ES-I3 (cell line): Measurements from ENCODE around the gene INPP4B.
"Not testable (repeated sequence)": the region's sequence is repeated elsewhere in the genome, so short reads cannot be mapped to it uniquely, and the experiment has no call there.

Experiments
- H3K36me3 ChIP-seq: 2 replicates; pipeline ENCODE4 v1.6.1; 2013; ENCODE audit warnings: mild to moderate bottlenecking, low read length, control low read depth, moderate library complexity; ENCODE audit not compliant: insufficient read depth
- H3K4me1 ChIP-seq: 2 replicates; pipeline ENCODE4 v1.6.1; 2013; ENCODE audit warnings: mild to moderate bottlenecking, control low read depth, low read length; ENCODE audit not compliant: insufficient read depth
- H3K9ac ChIP-seq: 2 replicates; pipeline ENCODE4 v1.6.1; 2013; ENCODE audit warnings: low read depth, mild to moderate bottlenecking, low read length, moderate library complexity
- H3K9me3 ChIP-seq: 2 replicates; pipeline ENCODE4 v1.6.1; 2013; ENCODE audit warnings: mild to moderate bottlenecking, low read length, moderate library complexity; ENCODE audit not compliant: control insufficient read depth, insufficient read depth

Gene INPP4B

DNA sequence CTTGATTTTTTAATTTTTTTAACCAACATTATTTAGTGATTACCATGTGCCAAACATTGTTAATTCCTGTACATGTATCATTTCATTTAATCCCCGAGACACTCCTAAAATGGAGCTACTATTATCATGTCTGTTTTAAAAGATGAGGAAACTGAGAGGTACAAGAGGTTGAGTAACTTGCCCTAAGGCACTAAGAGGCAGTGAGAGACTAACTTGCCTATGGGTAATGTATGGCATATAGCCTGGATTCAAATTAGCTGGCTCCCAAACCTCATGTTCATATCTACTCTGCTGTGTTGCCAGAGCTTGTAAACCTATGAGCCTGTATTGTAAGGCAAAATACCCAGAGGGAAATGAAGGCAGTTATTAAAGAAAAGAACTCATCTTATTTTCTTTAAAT lies 766.1 kb downstream of the INPP4B start:
- H3K4me1 ChIP-seq: no peaks in the 10 kb centered on the region
- no peaks in the 10 kb centered on the region for H3K9me3 ChIP-seq
- H3K36me3 ChIP-seq: no peaks in the 10 kb centered on the region
- H3K9ac ChIP-seq: no peak overlapping the region

DNA sequence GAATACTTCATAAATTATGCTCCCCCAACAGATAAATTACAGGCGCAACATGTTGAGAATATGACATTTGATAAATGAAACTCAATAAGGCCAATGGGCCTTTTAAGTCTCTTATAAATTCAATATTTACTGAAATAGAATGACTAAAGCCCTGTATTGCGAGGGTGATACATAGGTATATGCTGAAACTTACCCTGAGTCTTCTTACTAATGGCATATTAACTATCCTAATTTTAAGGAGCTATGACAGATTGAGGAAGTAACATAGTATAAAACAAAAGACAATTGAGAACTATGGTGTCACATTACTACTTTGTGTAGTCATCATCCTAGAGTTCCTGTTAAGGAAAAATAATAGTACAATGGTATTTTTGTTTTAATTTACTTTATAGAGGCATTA lies 769.1 kb downstream of the INPP4B start:
- Histone ChIP-seq H3K9me3 (no peaks in the 10 kb centered on the region), H3K9ac (no peak overlapping the region), H3K36me3 (no peaks in the 10 kb centered on the region), H3K4me1 (no peaks in the 10 kb centered on the region)

DNA sequence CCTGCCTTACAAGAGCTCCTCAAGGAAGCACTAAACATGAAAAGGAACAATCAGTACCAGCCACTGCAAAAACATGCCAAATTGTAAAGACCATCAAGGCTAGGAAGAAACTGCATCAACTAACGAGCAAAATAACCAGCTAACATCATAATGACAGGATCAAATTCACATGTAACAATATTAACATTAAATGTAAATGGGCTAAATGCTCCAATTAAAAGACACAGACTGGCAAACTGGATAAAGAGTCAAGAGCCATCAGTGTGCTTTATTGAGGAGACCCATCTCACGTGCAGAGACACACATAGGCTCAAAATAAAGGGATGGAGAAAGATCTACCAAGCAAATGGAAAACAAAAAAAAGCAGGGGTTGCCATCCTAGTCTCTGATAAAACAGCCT lies 777.8 kb downstream of the INPP4B start:
- not testable (repeated sequence) for H3K9me3 ChIP-seq, H3K4me1 ChIP-seq, H3K36me3 ChIP-seq, H3K9ac ChIP-seq

DNA sequence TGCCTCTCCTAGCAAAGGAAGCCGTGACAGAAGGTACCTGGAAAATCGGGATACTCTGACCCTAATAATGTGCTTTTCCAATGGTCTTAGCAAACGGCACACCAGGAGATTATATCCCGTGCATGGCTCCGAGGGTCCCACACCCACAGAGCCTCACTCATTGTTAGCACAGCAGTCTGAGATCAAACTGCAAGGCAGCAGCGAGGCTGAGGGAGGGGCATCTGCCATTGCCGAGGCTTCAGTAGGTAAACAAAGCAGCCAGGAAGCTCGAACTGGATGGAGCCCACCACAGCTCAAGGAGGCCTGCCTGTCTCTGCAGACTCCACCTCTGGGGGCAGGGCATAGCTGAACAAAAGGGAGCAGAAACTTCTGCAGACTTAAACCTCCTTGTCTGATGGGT lies 779.5 kb downstream of the INPP4B start:
- H3K9me3 ChIP-seq, H3K9ac ChIP-seq, H3K36me3 ChIP-seq, H3K4me1 ChIP-seq: not testable (repeated sequence)

DNA sequence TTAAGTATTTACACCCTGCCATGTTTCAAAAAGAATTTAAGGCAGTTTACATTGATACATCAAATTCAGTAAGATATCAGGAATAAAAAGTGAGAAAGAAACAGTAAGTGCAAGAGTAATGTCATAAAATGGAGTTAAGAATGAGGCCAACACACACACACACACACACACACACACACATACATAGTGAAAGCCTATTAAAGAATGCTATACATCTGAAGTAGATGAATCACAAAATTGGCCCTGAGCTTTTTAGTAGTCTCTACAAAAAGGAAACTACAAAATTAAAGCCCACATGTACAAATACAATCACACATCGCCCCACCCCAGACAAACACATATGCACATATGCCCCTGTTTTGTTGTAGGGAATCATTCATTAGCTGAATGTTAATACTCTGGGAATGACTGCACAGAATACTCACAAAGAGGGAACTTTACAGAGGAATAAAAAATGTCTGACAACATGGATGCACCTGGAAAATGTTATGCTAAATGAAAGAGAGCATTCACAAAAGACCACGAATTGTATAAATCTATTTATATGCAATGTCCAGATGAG lies 780.9 kb downstream of the INPP4B start:
- H3K4me1 ChIP-seq: no peaks in the 10 kb centered on the region
- H3K36me3 ChIP-seq: no peaks in the 10 kb centered on the region
- no peaks in the 10 kb centered on the region for H3K9me3 ChIP-seq
- no peak overlapping the region for H3K9ac ChIP-seq

DNA sequence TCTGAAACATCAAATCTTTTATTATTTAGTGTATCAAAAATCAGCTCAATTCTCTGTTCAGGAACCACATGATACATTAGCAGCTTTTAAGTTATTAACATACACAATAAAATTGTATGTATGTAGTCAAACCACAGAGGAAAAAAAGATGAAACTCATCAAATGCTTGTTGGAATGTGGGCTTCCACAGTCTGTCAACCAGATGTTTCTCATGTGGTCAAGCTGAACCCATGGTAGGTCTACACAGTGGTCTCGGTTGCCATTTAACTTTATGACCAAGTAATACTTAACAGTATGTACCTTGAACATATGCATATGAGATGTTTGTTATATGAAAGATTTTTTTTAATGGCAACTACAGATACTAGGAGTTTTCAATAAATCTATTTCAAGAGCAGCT lies 781.9 kb downstream of the INPP4B start:
- Histone ChIP-seq H3K9ac (no peak overlapping the region), H3K9me3 (no peaks in the 10 kb centered on the region), H3K4me1 (no peaks in the 10 kb centered on the region), H3K36me3 (no peaks in the 10 kb centered on the region)

DNA sequence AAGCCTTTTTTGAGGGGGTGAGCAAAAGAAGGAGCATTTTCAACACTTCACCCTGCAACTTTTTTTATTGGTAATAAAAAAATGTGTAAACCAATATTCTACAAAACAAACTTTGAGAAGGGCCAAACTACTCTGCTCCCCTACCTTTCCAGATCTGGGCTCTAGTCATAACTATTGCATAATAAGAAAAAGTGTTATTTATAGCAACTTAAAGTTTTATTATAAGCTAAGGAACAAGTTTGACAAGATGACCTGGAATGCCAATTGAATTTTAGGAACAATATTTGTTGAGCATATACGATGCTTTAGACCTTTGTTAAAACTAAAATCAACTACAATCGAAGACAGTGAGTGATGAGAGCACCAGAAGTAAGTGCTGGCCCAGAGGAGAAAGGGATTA lies 800.1 kb downstream of the INPP4B start:
- H3K9ac ChIP-seq: no peak overlapping the region
- no peaks in the 10 kb centered on the region for H3K36me3 ChIP-seq
- no peaks in the 10 kb centered on the region for H3K9me3 ChIP-seq
- H3K4me1 ChIP-seq: peaks cover 11% of the 10 kb centered on the region

DNA sequence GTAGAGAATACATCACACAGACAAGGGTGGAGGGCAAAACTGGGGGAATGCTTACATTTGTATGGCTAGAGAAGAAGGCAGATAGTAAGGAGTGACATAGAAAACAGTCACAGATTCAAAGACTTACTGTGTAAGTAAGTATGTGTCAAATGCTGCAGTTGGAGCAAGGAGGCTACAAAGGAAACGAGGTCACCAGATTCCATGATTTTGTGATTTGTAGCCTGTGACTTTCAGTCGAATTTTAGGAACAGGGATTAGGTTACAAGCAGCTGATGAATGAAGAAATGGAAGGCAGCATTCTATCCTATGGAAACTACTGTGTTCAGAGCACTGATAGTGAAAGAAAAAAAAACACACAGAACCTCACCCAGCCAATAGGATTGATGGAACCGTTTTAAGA lies 801.8 kb downstream of the INPP4B start:
- Histone ChIP-seq H3K4me1 (peaks cover 11% of the 10 kb centered on the region), H3K9me3 (no peaks in the 10 kb centered on the region), H3K36me3 (no peaks in the 10 kb centered on the region), H3K9ac (no peak overlapping the region)

DNA sequence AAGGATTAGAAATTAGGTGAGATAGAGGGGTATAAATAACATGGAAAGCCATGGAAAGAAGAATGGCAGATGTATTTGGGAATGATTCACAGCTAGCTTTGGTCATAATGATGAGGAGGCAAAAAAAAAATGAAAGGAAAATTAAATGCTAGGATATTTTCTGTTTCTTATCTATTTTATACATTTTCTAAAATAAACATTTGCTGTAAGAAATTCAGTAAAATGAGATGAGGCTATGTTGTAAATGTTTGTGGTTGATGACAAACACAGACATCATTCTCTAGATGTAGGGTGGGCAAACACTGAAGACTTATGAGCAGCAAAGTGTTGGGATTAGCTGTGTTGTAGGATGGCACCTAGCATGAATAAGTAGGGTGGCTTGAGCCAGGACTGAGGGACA lies 802.6 kb downstream of the INPP4B start:
- no peaks in the 10 kb centered on the region for H3K9me3 ChIP-seq
- no peaks in the 10 kb centered on the region for H3K36me3 ChIP-seq
- H3K9ac ChIP-seq: no peak overlapping the region
- peaks cover 11% of the 10 kb centered on the region for H3K4me1 ChIP-seq

DNA sequence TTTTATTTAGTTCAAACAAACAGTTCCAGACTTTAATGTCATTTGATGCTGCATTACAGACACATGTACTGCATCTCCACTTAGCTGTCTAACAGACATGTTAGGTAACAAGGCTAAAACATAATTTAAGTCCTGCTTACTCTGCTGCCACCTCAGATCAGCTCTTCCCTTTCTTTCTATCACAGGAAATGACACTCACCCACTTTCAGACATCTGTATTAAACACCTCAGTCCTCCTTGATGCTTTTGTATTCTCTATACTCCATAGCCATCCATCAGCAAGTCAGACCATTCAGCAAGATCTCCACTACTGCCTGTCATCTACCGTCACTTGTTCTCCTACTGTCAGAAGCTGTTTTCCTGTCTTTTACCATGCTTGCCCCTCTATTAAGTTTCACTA lies 804.3 kb downstream of the INPP4B start:
- Histone ChIP-seq H3K9me3 (no peaks in the 10 kb centered on the region), H3K4me1 (peaks cover 11% of the 10 kb centered on the region), H3K9ac (no peak overlapping the region), H3K36me3 (no peaks in the 10 kb centered on the region)

DNA sequence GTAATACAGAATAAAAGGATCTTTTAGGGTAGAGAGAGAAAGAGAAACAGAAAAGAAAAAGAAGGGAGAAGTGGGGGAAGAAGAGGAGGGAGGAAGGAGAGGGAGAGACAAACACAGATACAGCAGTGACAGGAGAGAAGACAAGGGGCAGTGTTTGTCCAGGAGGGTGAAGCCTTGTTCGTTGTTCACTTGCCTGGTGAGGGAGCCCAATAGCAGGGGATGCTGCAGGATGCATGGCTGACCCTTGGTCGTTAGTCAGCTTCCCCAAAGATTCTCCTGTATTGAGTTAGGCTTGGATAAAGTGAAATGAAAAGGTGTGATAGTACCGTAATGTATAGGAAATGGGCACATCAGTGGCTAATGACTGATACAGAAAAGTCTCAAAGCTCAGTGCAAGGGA lies 806.1 kb downstream of the INPP4B start:
- H3K4me1 ChIP-seq: peaks cover 11% of the 10 kb centered on the region
- H3K9ac ChIP-seq: no peak overlapping the region
- H3K9me3 ChIP-seq: no peaks in the 10 kb centered on the region
- no peaks in the 10 kb centered on the region for H3K36me3 ChIP-seq

DNA sequence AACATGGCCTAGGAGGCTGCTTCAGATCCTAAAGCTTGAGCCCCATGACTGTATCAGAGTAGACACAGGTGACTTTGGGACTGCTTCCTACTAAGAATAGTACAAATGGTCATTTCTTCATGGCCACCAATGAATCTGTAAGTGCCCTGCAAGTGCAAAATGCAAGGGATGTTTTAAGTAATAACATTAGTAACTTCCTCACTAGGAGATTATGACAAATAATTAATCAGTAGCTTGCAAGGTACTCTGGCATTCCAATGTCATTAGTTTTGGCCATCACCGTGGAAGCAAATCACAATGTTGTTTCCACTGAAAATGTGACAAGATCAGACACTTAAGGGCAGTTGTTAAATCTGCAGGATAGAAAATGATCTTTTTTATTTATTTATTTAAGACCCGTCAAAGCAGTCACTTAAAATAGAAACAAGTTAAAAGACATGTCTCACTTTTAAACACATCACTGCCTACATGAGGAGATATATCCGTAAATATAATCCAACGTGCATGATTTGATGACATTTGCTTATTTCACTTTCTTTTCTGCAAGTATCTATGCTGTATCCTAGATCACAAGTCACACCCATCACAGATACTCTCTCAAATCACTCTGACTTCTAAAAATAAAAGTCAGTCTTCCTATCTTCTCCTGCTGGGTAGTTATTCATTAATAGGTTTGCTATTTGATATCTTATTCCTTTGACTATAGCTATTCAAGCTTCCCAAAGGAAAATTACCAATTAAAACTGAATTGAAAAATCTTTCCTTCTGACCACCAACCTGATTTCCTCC lies 809.1 kb downstream of the INPP4B start:
- Histone ChIP-seq H3K36me3 (no peaks in the 10 kb centered on the region), H3K9me3 (no peaks in the 10 kb centered on the region), H3K4me1 (no peaks in the 10 kb centered on the region), H3K9ac (no peak overlapping the region)

DNA sequence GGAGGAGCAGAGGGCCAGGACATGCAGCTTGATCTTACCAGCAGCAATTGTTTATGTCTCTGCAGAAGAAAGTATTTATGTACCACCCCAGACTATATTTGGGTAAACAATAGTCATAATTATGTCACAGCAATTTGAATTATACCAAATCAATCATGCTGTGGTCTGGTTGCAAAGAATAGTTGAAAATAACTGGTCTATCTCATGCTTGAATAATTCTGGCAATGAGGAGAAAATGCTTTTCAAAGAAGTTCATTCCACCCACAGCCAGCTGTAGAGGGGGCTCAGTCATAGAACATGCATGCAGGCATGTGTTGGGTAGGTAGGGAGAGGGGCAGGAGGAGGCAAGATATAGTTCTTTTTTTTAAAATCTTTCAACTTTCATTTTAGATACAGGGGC lies 810.5 kb downstream of the INPP4B start:
- no peak overlapping the region for H3K9ac ChIP-seq
- no peaks in the 10 kb centered on the region for H3K4me1 ChIP-seq
- H3K36me3 ChIP-seq: no peaks in the 10 kb centered on the region
- no peaks in the 10 kb centered on the region for H3K9me3 ChIP-seq

DNA sequence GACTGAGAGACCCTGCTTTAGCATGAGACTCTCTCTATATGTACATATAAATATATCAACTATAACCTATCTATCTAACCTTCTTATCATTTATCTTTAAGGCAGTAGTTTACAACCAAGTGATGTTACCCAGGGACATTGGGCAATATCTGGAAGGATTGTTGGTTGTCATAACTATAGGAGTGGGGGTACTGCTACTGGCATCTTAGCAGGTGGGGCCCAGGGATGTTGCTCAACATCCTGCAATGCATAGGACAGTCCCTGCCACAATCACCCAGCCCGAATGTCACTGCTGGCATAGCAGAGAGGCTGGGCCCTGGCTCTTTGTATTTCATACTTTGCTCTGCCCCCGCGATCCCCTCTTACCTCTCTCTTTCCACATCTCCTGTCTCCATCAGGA lies 812.0 kb downstream of the INPP4B start:
- Histone ChIP-seq H3K9ac (no peak overlapping the region), H3K36me3 (no peaks in the 10 kb centered on the region), H3K4me1 (no peaks in the 10 kb centered on the region), H3K9me3 (no peaks in the 10 kb centered on the region)

DNA sequence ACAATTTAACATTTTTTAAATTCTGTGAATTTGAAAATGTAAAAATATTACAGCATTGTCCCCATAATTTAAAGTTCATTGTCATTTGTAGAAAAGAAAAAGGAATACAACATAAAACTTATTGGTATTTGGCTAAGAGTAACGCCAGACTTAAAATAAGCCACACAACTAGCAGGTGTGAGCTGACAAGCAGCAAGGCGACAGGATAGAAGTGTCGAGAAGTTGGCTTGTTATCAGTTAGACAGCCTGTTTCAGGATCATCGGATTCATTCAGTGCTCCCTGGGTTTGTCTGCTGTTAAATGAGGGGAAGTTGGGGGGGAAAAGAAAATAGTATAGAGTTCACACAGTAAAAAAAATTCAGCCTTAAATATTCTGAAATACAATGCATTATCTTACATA lies 816.1 kb downstream of the INPP4B start:
- no peaks in the 10 kb centered on the region for H3K4me1 ChIP-seq
- H3K9me3 ChIP-seq: no peaks in the 10 kb centered on the region
- no peaks in the 10 kb centered on the region for H3K36me3 ChIP-seq
- H3K9ac ChIP-seq: no peak overlapping the region
